HepG2 (cell line): ENCODE measurements around the gene HRCT1. TPM values are rescaled to one million over a fixed set of nuclear protein-coding genes. Genes with fewer than 3 reads are reported as not detected.
"Not testable (repeated sequence)": the region's sequence is repeated elsewhere in the genome, so short reads cannot be mapped to it uniquely, and the experiment has no call there.

Experiments used
- ATAC-seq: fragments of 200-7000 bp; cut with Tn5 transposase; 3 replicates; pipeline ENCODE4 v1.9.1; 2020; ENCODE audit warnings: mild to moderate bottlenecking, moderate library complexity
- BruUV-seq: library from RNA; stranded (reverse); fragments of 400-500 nt; replicated peaks from 2 replicates; lab custom pipeline; 2021; lab: Mats Ljungman, UMichigan
- CTCF ChIA-PET: fragments of 300-600 bp; formaldehyde crosslinking; extraction: SDS; loops from one replicate; lab custom pipeline; 2021; ENCODE audit warnings: low total read pairs, inconsistent platforms, low intra/inter-chr PET ratio; lab: Yijun Ruan, JAX
- POLR2A ChIA-PET: fragments of 350-600 bp; sonication (Branson Sonifier 250); formaldehyde crosslinking; loops from one replicate; lab custom pipeline; 2020; ENCODE audit warnings: antibody characterized with exemption, inconsistent platforms; lab: Yijun Ruan, JAX
- DNase-seq: peaks from one replicate; pipeline ENCODE4 v3.0.0-alpha.2; 2015; ENCODE audit warnings: low spot score
- FAIRE-seq: peaks from 3 replicates; lab custom pipeline; 2011; peaks lifted over from hg19 to GRCh38; lab: Jason Lieb, UNC
- H2AFZ ChIP-seq: one replicate; pipeline ENCODE4 v1.6.1; 2011; ENCODE audit warnings: low read length, inconsistent platforms
- H3K27ac ChIP-seq: fragments of 300-600 bp; 3 replicates; pipeline ENCODE4 v1.8.0; 2011; ENCODE audit warnings: mixed run types, mild to moderate bottlenecking, mixed read lengths, low read length, inconsistent platforms; ENCODE audit not compliant: insufficient read depth; ENCODE audit errors: extremely low read length
- H3K27me3 ChIP-seq, 2 experiments: fragments of 200-600 bp in 1 of 2; 2 replicates in 1 of 2; 3 replicates in 1 of 2; pipeline versions ENCODE4 v1.6.0 to v1.8.0; 2011; ENCODE audit warnings: low read length in 2 of 2, mild to moderate bottlenecking in 2 of 2, moderate library complexity in 2 of 2, inconsistent platforms in 1 of 2; ENCODE audit not compliant: insufficient read depth in 2 of 2, control insufficient read depth in 1 of 2
- H3K36me3 ChIP-seq, 2 experiments: fragments of 200-600 bp in 1 of 2; replicated peaks in 1 of 2; 2 replicates in 1 of 2; 3 replicates in 1 of 2; pipeline versions ENCODE4 v1.5.1 to v1.8.0; 2011; ENCODE audit warnings: low read length in 2 of 2, inconsistent platforms in 1 of 2; ENCODE audit not compliant: insufficient read depth in 2 of 2, control insufficient read depth in 1 of 2
- H3K4me1 ChIP-seq: 2 replicates; pipeline ENCODE4 v1.5.1; 2012; ENCODE audit warnings: low read length, inconsistent platforms; ENCODE audit not compliant: insufficient read depth
- H3K4me2 ChIP-seq: 2 replicates; pipeline ENCODE4 v1.6.0; 2011; ENCODE audit warnings: low read depth, low read length, inconsistent platforms
- H3K4me3 ChIP-seq, 3 experiments: fragments of 200-600 bp in 1 of 3; sonication (generic), shearing (Covaris generic) in 1 of 3; replicated peaks in 1 of 3; 2 replicates each; pipeline ENCODE4 v1.5.1; 2011 to 2016; ENCODE audit warnings: low read length in 3 of 3, inconsistent platforms in 2 of 3, low read depth in 2 of 3, mild to moderate bottlenecking in 2 of 3, control low read depth in 1 of 3, mixed read lengths in 1 of 3; ENCODE audit not compliant: insufficient read depth in 1 of 3
- H3K79me2 ChIP-seq: one replicate; pipeline ENCODE4 v1.6.1; 2011; ENCODE audit warnings: low read length, inconsistent platforms; ENCODE audit not compliant: insufficient read depth
- H3K9ac ChIP-seq: 2 replicates; pipeline ENCODE4 v1.6.0; 2011; ENCODE audit warnings: mild to moderate bottlenecking, low read depth, low read length, inconsistent platforms; ENCODE audit not compliant: insufficient read depth
- H3K9me3 ChIP-seq: 2 replicates; pipeline ENCODE4 v1.5.1; 2012; ENCODE audit warnings: mild to moderate bottlenecking, low read length
- H4K20me1 ChIP-seq: 2 replicates; pipeline ENCODE4 v1.6.0; 2011; ENCODE audit warnings: inconsistent platforms, mild to moderate bottlenecking, low read length, moderate library complexity; ENCODE audit not compliant: insufficient read depth
- CHD4 ChIP-seq: fragments of 200-600 bp; sonication (generic); IDR thresholded peaks from 2 replicates; pipeline ENCODE4 v1.7.0; 2017; ENCODE audit warnings: mild to moderate bottlenecking, low read length, borderline replicate concordance
- in situ Hi-C: cut with HindIII; loops from 2 replicates; pipeline ENCODE4 v1.10.0; 2017; ENCODE audit warnings: low pct_unique_long_range_greater_than_20kb; ENCODE audit not compliant: extremely low pct_ligation_motif_present
- intact Hi-C: fragments of 100-400 bp; cut with micrococcal nuclease; formaldehyde crosslinking; loops from one replicate; pipeline ENCODE4 v1.10.0; 2022; ENCODE audit not compliant: unreplicated experiment
- polyA plus RNA-seq, 8 experiments: library from polyadenylated mRNA; depleted of rRNA in 3 of 8; stranded (reverse) in 7 of 8; unstranded in 1 of 8; fragments of >200 nt; fragmentation: Illumina TruSeq in 4 of 8; extraction: Trizol in 4 of 8; gene quantifications; 2 replicates each; pipeline versions ENCODE4 v1.2.1 to v1.2.3, GENCODE V29; 2011 to 2016; ENCODE audit warnings: low read depth in 4 of 8, missing spikeins in 1 of 8, mixed read lengths in 1 of 8; ENCODE audit not compliant: insufficient read depth in 1 of 8
- total RNA-seq, 5 experiments: library from RNA; depleted of rRNA; stranded (reverse); fragments of >200 nt; fragmentation: Illumina TruSeq; extraction: Trizol; gene quantifications; 2 replicates each; pipeline ENCODE4 v1.2.3, GENCODE V29; 2016; ENCODE audit warnings: low read depth in 1 of 5
- TF ChIP-seq, protein P1 (sequence below): sonication (generic); formaldehyde crosslinking; IDR thresholded peaks from 2 replicates; pipeline ENCODE4 v1.9.0; 2021; ENCODE audit warnings: mild to moderate bottlenecking, missing genetic modification reagents

The HRCT1 gene
- total and polyA plus RNA-seq, 2 of the 13 experiments (the other 11 are each of a cell fraction or from before 2014, with no cell fraction given), result 0.13 TPM; not detected in 1

DNA sequence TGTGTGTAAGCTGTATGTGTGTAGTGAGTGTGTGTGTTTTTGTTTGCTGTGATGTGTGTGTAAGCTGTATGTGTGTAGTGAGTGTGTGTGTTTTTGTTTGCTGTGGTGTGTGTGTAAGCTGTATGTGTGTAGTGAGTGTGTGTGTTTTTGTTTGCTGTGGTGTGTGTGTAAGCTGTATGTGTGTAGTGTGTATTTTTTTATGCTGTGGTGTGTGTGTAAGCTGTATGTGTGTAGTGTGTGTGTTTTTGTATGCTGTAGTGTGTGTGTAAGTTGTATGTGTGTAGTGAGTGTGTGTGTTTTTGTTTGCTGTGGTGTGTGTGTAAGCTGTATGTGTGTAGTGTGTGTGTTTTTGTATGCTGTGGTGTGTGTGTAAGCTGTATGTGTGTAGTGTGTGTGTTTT lies 7.4 kb downstream of the HRCT1 start:
- H3K27me3 ChIP-seq, H2AFZ ChIP-seq, ATAC-seq, in situ Hi-C loops, H3K9ac ChIP-seq, intact Hi-C loops, BruUV-seq, H3K27ac ChIP-seq, DNase-seq, H3K79me2 ChIP-seq, H4K20me1 ChIP-seq, H3K9me3 ChIP-seq: not testable (repeated sequence)
- FAIRE-seq, result peak; percentile 37
- 0 out of 2 replicates have a peak overlapping the region, but pooled peaks have one; percentile 13 for H3K4me2 ChIP-seq
- TF ChIP-seq, protein P1, sequence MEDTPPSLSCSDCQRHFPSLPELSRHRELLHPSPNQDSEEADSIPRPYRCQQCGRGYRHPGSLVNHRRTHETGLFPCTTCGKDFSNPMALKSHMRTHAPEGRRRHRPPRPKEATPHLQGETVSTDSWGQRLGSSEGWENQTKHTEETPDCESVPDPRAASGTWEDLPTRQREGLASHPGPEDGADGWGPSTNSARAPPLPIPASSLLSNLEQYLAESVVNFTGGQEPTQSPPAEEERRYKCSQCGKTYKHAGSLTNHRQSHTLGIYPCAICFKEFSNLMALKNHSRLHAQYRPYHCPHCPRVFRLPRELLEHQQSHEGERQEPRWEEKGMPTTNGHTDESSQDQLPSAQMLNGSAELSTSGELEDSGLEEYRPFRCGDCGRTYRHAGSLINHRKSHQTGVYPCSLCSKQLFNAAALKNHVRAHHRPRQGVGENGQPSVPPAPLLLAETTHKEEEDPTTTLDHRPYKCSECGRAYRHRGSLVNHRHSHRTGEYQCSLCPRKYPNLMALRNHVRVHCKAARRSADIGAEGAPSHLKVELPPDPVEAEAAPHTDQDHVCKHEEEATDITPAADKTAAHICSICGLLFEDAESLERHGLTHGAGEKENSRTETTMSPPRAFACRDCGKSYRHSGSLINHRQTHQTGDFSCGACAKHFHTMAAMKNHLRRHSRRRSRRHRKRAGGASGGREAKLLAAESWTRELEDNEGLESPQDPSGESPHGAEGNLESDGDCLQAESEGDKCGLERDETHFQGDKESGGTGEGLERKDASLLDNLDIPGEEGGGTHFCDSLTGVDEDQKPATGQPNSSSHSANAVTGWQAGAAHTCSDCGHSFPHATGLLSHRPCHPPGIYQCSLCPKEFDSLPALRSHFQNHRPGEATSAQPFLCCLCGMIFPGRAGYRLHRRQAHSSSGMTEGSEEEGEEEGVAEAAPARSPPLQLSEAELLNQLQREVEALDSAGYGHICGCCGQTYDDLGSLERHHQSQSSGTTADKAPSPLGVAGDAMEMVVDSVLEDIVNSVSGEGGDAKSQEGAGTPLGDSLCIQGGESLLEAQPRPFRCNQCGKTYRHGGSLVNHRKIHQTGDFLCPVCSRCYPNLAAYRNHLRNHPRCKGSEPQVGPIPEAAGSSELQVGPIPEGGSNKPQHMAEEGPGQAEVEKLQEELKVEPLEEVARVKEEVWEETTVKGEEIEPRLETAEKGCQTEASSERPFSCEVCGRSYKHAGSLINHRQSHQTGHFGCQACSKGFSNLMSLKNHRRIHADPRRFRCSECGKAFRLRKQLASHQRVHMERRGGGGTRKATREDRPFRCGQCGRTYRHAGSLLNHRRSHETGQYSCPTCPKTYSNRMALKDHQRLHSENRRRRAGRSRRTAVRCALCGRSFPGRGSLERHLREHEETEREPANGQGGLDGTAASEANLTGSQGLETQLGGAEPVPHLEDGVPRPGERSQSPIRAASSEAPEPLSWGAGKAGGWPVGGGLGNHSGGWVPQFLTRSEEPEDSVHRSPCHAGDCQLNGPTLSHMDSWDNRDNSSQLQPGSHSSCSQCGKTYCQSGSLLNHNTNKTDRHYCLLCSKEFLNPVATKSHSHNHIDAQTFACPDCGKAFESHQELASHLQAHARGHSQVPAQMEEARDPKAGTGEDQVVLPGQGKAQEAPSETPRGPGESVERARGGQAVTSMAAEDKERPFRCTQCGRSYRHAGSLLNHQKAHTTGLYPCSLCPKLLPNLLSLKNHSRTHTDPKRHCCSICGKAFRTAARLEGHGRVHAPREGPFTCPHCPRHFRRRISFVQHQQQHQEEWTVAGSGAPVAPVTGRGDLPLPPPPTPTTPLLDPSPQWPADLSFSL, result peak; percentile 84; the same call in 1 of the 2 replicates
- TF ChIP-seq CHD4, result 0 out of 2 replicates have a peak, but pooled peaks have one; percentile 82
- TF ChIP-seq, all 625 proteins: peak for 2; not testable (repeated sequence) for 623
- peaks cover 69% of the 10 kb centered on the region for H3K4me1 ChIP-seq
- H3K4me3 ChIP-seq, H3K36me3 ChIP-seq, POLR2A ChIA-PET, CTCF ChIA-PET: not testable (repeated sequence)
